Body of pancreas (tissue), 4 donors: ENCODE measurements around the gene HSD17B1.

Experiments used
- POLR2A ChIP-seq, 3 donors: fragments of 450-650 bp; IDR thresholded peaks; one replicate each; pipeline ENCODE4 v1.6.1; 2016; ENCODE audit warnings: antibody characterized with exemption in 3 of 3, mild to moderate bottlenecking in 2 of 3
- TF ChIP-seq, protein P1 (sequence below), 7 experiments: fragments of 450-650 bp in 4 of 7; fragments of 200-600 bp in 3 of 7; sonication (generic) in 3 of 7; IDR thresholded peaks; one replicate each; pipeline ENCODE4 v1.5.1; 2016 to 2019; ENCODE audit warnings: antibody characterized with exemption in 7 of 7

DNA sequence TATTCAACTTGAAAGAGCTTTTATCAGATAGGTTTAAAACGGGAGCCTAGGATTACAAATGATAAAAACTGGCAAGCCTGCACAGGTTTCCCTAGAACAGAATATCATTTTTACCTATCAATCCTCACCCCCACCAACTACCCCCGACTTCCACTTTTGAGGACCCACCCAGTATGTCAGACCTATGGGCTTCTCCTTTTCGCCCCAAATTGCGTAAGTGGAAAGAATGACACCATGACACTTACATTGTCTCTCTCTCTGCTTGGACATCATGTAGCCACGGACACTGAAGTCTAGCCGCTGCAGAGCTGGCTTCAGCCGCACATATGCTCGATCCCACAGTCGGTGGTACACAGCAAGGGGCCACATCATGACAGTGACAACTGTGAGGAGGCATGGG is 32.2 kb downstream of the HSD17B1 start:
- TF ChIP-seq, protein P1, sequence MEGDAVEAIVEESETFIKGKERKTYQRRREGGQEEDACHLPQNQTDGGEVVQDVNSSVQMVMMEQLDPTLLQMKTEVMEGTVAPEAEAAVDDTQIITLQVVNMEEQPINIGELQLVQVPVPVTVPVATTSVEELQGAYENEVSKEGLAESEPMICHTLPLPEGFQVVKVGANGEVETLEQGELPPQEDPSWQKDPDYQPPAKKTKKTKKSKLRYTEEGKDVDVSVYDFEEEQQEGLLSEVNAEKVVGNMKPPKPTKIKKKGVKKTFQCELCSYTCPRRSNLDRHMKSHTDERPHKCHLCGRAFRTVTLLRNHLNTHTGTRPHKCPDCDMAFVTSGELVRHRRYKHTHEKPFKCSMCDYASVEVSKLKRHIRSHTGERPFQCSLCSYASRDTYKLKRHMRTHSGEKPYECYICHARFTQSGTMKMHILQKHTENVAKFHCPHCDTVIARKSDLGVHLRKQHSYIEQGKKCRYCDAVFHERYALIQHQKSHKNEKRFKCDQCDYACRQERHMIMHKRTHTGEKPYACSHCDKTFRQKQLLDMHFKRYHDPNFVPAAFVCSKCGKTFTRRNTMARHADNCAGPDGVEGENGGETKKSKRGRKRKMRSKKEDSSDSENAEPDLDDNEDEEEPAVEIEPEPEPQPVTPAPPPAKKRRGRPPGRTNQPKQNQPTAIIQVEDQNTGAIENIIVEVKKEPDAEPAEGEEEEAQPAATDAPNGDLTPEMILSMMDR (IDR thresholded peaks at IDR 0.05) = no peak
- TF ChIP-seq POLR2A (IDR thresholded peaks at IDR 0.05) = no peak
